Measurements from ENCODE around the gene PHACTR1.

- no peak for TF ChIP-seq CTCF (IDR thresholded peaks at IDR 0.05; ENCODE audit: low read length)
- TF ChIP-seq EZH2 (IDR thresholded peaks at IDR 0.05; ENCODE audit: borderline replicate concordance, low read length): no peak
Measured at GRCh38 chr6:13286181-13286580, 569.6 kb downstream of the PHACTR1 start.

All from OCI-LY1 (cell line).